Esophagus mucosa (tissue), 1 donor: ENCODE results near the gene GBX1. TPM values are rescaled to one million over a fixed set of nuclear protein-coding genes. Genes with fewer than 3 reads are reported as not detected.
A peak's percentile ranks its signal among the peaks of the same experiment; 100 is the strongest.

Experiments
- ATAC-seq: fragments of 200-7000 bp; cut with Tn5 transposase; one replicate; pipeline ENCODE4 v1.9.1; 2020
- total RNA-seq: library from RNA; stranded (reverse); gene quantifications from one replicate; pipeline ENCODE4 v1.2.4, GENCODE V29; 2023
- donor health status: DM: yes; HTN: yes; CAD: no.

GBX1 gene
- total RNA-seq, 1 donor from 2014 or later: not detected

DNA sequence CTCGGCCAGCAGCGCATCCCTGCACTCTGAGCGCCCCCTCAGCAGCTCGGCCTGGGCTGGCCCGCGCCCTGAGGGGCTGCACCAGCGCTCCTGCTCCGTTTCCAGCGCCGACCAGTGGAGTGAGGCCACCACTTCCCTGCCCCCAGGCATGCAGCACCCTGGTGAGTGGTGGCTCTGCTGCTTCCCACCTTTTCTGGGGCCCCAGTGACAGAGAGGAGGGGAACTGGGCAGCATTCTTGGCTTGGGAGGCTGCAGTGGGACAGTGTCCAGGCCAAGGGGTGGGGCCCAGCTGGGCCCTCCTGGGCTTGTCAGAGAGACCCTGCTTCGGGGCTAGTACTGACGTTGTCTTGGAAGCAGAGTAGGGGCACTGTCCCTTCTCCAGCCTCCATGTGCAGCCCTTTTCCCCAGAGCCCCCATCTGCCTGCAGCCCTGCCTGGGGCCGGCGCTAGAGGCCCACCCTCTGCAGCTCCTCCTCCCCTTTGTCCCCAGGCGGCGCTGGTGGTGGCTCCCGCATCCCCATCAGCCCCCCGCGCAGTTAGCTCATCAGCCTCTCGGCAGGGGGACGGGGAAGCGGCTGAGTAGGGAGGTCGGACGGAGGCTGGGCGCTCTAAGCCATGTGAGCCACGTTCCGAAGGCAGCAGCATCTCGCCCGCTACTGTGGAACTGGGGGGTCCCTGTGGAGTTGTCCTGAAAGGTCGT lies 29.2 kb downstream of the GBX1 start:
- ATAC-seq: no peak

DNA sequence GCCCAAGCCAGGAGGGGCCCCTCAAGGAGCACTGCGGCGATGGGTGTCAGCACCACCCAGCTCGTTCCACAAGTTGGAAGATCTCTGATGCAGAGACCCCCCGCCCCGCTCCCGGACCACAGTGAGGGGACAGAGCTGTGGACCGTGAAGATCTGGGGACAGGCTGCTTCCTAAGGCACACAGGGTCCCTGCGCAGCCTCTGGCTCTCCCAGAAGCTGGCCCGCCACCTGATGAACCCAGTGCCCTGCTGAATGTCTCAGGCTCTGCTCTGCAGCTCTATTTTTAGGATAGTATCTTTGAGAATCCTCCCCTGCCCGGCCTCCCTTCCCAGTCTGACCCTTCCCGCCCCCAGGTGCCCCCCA lies 29.7 kb downstream of the GBX1 start:
- no peak for ATAC-seq

DNA sequence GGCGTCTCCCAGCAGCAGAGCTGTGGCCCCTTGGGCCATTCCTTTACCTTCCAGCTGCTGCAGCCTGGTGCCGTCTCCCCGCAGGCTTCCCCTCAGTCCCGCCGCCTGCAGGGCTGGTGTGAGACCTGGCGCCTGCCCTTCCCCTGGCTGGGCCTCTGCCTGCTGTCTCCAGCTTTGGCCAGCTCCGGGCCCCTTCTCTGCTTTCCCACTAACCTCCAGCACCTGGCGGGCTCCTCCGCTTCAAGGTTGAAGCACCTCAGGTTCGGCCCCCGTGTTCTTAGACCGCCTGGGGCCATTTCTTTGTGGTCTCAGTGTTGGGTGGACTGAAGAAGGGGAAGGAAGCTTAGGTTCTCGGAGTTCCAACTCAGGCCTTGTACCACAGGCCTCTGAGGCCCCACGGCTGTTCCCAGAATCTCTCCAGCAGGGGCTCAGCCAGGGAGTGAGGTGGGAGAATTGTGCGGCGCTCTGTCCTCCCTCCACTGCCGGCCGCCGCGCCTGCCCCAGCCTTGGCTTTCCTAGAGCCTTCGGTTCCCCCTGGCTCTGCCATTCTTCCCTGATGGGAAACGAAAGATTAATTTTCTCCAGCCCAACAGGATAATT lies 30.3 kb downstream of the GBX1 start:
- ATAC-seq: no peak

DNA sequence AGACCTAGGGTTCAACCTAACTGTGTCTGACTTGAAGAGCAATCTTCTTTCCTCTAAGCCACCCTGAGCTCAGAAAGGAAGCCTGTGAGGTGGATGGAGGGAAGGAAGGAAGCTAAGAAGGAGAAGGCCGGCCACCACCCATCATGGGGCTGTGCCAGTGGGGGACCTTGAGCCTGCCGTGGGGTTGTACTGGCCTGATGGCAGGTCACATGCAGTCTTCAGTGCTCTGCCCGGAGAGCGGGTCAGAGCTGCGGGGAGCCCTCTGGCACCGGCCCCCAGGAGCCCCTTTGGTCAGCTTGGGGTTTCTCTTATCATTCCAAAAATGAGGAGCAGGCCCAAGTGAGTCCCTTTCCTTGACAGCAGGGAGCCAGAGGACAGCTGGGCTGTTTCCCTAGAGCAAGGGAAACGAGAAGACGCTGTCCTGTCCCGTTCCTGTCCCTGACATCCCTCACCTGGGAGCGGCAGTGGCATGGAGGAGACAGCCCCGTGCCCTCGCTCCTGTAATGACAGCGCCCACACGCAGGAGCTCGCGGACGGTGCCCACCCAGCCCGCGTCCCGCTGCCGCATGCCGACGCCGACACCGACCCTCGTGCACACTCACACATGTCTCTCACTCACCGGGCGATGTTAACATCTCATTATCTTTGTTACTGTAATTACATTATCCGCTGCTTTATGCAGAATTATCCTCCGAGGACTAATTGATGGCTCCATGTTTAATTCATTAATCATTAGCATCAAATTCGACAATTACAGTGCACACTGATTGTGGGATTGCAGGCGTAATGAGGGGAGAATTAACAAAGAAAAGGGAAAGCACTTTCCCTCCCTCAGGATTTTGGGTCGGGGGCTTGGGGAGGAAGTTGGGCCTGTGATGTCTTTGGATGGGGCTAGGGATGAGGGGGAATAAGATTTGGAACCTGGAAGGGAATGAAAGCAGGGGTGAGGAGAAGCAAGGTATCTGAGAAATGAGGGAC lies 31.3 kb downstream of the GBX1 start:
- ATAC-seq: no peak

DNA sequence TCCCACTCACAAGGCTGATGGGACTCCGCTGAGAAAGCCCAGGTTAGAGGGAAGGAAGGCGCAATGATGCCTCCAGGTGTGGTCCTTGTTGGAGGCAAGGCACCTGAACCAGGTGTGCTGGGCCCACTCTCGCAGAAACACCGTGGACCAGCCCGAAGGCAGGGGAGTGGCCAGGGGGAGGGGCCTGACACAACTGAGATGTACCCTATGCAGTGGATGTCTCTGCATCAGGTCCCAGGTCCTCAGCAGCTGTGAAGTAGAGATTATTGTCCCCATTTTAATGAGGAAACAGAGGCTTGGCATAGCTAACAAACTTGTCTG lies 32.0 kb downstream of the GBX1 start:
- no peak for ATAC-seq

DNA sequence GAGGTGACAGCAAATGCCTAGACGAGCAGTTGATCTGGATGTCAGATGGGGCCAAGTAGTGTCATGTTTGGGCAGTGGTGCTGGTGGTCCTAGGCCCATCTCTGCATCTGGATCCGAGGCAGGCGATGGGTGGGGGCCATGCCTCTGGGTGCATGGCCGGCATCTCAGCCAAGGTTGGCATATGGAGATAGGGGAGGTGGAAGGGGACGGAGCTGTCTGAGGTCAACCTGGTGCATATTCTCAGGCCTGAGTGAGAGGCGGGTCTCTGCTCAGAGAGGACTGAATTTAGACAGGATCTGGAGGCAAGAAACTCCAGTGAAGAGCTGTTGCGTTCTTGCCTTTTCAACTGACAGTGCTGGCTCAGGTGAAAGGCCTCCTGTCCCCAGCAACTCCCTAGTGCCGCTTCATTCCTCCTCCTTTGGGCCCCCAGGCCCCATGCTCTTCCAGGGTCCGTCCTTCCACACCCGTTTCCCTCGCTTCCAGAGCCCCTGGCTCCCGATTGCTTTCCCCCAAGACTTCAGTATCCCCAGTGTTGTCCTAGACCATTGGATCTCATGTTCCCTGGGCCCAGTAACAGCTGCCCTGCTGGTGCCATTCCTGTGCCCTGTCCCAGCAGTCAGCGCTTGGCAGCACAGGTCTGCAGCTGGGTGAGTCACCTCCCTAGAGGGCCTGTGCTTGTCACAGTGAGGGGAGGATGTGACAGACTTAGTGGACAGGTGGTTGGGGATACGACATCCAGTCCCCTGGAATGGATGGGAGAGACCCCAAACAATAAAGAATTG lies 32.6 kb downstream of the GBX1 start:
- ATAC-seq: no peak

DNA sequence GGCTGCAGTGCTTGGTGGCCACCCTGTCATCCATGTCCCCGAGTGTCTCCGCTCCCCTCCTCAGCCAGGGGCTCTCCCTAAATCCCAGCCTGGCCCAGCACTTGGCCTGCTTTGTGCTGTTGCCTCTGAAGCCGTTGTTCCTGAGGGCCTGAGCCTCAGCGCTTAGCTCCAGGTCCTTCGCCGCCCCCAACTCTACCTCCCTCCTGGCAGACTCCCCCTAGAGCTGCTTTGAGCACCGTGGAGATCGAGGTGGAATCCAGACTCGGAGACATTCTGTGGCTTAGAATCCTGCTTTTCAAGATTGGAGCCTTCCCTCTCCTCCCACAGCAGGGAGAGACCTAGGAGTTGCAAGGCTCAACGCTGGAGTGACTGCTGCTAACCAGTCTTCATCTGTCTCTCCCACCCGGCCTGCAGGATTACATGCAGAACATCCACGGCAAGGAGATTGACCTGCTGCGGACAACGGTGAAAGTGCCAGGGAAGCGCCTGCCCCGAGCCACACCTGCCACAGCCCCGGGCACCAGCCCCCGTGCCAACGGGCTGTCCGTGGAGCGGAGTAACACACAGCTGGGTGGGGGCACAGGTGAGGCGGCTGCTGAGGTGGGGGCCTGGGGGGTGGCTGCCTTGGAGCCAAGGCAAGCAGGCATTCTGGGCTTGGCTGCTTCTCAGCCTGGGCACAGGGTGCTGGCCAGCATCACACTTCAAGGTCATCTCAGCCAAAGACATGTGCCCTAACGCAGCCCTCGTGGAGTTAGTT lies 33.3 kb downstream of the GBX1 start:
- no peak for ATAC-seq

DNA sequence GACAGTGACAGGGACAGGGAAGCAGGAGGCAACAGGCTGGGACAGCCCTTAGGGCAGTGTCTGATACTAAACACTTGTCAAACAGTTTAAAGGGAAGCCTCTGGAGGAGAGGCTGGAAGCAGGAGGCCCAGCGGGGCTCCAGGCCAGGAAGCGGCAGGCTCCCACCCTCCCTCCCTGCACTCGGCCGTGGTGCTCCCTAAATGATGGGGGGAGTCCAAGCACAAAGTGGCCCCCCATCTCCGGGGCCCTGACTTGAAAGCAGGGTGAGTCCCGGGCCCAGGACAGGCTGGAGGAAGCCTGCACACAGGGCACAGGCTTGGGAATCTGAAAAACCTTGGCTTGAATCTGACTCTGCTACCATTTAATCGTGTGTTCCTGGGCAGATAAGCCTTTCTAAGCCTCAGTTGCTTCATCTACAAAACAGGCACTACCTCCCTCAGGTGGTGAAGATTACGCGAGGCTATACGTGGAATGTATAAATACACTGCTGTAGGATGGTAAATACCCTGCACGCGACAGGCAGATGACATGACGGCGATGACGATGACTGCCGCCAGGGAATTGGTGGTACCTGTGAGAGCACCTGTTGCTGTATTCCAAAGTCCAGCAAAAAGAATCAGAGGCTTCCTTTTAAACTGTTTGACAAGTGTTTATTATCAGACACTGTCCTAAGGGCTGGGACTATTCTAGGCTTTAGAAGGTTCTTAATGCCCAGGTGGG lies 34.1 kb downstream of the GBX1 start:
- ATAC-seq: no peak

DNA sequence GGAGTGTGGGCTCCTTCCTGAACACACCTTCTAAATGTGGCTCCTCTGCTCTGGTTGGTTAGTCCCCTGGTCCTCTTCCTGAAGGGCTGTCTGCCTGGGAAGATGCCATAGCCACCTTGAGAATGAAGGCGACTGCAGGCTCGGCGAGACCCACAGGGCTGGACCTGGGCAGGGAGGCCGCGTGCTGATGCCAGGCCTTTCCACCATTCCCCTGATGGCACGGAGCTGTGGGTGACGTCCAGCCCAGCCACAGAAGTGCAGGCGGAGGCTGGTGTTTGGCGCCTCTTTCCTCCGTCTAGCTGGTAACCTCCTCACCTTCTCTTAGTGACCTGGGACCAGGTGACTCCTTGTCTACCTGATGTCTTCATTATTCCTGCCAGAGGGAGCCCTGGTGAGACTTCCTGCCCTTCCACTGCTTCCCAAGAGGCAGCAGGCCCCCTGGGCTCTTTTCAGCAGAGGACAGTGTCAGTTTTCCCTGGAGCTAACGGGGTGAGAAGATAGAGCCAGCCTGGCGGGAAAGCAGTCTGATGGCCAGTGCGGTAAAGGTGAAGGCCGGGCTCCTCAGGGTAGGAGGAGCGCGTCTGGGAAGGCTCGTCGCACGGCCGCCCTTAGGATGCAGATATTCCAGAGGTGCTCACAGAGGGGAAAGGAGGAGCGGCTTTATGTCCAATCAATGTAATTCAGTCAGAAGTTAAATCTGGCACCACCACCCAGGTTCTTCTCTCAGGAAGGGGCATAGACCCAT lies 34.9 kb downstream of the GBX1 start:
- ATAC-seq: no peak

DNA sequence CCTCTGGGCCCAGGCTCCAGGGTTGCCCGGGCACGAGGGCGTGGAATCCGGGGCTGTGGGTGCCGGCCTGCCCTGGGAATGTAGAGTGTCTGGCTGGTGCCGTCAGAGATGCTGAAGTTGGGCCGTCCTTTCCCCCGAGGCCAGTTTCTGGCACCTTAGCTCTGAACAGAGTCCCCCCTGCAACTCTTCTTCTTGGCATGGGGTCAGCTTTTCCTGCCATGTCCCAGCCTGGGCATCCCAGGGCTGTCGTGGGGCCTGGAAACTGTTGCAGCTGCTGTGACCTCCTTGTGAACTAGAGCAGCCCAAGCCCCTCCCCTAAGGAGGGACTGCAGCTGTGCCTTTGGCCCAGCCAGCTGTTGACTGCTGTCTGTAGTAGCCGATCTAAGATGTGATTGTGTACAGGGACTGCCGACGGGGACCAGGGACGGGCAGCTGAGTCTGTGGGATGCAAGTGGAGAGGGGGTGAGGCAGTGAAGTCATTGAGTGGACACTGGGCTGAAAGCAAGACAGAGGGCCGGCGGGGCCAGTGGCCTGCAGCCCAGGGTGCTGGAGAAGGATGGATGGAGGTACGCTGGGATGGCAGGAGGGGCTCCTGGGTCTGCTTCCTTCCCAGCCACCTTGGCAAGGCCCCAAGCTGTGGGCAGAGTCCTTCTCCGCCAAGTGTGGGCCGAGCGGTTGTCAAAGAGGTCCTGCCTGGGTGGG lies 35.8 kb downstream of the GBX1 start:
- ATAC-seq: no peak

DNA sequence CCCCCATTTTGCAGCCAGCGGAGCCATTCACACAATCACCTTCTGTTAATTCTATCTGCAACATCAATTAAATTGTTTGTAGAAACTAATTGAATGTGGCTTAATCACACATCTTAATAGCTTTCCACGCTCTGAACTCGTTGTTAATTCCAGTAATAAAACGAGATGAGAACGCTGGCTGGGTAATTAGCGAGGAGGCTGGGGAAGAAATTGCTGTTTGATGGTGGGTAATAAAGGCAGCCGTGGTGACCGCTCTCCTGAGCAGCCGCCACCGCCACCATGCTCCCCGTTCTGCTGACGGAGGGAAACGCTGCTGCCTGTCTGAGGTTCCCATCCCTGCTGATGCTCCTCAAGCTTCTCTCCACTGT lies 36.3 kb downstream of the GBX1 start:
- ATAC-seq: no peak

DNA sequence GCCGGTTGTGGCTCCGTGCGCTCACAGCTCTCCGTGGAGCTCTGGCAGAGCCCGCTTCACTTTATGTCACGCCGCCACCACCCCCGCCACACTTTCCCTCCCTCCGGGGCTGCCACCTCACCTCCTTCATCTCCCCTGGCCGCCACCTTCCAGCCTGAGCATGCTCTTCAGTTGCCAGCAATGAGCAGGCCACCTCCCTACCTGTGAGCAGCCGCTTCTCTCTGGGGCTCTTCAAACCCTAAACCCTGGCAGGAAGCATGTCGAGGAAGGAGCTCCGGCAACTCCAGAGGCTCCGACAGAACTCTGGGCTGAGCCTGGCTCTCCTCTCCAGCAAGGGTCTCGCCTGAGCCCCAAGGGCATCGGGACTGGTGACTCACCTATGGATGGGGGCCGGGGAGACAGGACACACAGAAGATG lies 36.7 kb downstream of the GBX1 start:
- no peak for ATAC-seq

DNA sequence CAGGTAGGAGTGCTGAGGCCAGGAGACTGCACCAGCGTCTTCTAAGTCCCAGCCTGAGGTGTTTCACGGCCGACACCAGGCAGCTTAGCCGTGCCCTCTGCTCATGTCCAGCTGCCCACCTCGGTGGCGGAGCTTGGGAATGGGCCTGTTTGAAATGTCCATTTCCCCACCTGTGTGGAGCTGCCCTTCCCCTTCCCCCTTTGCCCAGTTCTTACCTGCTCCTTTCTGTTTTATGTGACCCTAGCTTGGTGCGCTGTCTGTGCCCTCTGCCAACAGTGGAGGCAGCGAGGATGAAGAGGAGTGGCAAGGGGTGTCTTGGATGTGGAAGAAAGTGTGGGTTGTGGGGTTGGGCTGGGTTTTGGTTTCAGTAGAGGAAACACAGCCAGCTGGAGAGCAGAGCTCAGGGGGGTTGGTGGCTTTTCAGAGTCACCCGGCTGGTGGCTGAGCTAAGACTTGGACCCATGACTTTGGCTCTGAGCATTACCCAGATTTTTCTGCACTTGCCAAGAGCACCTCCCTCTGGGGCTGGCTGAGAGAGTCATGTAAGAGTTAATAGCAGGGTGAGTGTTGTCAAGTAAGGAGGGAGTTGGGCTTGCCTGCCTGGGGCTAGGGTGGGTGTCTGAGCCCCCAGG lies 37.4 kb downstream of the GBX1 start:
- no peak for ATAC-seq

DNA sequence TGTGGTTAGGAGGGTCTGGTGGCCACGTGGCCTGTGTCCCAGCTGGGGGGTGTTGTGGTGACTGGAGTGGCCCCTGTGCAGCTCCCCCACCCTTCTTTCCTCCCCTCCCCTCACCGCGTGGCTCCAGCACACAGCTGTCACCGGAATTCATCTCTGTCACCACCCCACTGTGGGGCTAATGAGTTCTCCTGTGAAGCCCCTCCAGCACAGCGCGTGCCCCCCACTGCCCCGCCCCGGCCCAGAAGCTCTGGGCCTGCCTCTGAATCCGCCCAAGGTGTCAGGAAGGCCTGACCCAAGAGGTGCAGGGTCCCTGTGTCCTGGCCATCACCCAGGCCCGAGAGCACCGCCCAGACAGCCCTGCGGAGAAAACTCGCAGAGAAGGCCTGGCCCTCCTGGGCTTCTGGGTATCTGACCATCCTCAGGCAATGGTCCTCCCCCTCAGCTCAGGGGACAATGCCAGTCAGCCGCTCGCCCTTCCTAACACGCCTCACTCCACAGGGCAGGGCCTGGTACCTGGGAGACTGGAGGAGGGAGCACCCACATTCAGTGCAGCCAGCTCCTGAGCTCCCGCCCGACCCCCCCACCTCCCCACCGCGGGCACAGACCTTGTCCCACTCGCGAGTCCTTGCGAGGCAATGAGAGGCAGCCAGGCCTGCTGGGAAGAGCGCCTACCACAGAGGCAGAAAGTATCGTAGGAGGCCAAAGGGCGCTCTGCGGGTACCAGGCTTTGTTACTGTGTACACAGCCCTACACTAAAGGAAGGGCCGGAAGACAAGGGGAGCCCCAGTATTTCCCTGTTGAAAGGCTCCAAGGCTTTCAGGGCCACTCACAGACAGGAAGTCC lies 38.2 kb downstream of the GBX1 start:
- ATAC-seq: no peak

DNA sequence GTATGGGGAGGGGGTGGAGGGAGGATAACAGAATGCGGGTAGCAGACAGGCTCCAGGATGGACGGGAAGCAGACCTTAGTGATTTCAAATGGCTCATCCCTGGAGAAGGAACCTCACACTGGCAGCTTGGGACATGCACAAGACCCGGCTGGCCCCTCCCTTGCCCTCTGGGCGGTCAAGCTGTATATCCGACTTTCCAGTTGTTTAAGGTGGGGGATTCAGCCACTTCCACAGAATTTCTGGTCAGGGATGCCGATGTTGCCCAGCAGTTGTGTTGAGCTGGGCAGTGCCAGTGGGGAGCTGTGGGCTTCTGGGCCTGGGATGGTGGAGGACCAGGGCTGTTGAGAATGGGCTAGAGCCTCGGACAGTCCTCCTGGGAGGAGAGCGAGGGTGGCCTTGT lies 38.8 kb downstream of the GBX1 start:
- ATAC-seq: no peak

DNA sequence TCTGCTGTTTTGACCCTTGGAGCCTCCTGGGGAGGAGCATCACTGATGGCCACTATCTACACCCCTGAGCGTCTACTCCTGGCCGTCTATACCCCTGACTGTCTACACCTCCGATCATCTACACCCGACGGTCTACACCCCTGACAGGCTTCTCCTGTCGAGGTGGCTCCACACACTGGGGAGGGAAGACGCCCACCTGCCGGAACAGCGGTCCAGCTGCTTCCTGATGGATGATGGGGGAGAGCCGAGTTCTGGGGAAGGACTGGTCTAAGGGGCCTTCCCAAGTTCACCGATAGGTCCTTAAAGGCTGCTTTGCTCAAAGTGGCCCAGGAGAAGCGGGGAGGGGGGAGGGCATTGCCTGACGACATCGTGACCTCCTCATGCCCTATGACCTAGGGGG lies 39.4 kb downstream of the GBX1 start:
- ATAC-seq: no peak

DNA sequence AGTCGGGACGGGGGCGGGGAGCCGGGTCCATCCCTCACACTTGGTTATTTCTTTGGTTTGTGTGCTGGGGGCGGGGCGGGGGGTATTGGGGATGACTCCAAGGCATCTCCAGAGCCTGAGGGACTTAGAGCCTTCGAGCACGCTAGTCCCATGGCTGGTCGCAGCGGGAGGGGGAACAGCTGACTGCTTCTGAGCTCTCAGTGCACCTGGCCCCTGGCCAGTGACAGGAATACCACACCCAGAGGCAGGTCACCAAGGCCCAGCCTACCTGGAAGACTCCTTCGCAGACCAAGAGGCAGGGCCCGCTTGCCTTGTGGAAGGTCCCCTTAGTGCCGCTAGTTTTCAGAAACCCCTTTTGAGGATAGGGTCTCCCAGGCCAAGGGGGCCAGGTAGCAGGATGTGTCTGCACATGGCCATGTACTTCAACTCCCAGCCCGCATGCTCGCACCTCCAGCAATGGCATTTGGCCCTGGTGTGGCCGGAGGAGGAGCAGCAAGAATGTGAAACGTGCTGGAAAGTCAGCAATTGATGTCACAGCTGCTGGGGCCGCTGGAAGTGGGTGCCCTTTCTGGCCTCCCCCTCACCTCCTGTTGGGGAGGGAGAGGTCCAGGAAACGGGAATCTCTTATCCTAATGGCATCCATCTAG lies 40.9 kb downstream of the GBX1 start:
- ATAC-seq: peak; percentile 43

DNA sequence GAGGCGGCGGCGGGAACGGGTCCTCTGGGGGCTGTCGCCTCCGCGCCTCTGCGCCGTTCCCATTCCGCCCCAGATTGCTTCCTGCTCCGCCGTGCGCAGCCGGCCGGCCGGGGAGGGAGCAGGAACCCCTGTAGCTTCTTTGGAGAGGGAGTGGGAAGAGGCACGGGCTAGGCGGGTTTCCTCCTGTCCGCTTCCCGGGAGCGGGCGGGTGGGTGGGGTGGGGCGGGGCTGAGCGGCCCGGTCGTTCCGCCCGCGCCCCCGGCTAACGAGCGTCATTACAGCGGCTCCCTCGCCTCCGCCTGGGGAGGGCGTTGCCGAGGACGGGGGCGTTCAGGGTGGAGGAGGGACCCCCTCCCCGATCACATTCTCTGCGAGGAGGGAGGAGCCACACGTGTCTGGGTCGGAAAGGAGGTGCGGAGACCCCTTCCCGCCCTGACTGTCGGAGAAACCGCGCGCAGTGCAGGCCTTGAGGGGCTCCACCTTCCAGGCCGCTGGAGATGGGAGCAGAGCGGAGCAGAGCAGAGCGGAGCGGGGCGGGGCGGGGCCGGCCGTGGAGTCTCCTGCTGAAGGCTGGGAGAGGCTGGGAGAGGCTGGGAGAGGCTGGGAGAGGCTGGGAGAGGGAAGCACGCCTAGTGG lies 41.5 kb downstream of the GBX1 start:
- ATAC-seq: peak; percentile 23
